Measurements from ENCODE around the gene LZTS2.

Gene LZTS2

GRCh38 chr10:101055411-101055810 is 55.8 kb downstream of the LZTS2 start:
- Mint-ChIP-seq H3K27me3 (peaks cover 12% of the 10 kb centered on the region), H3K9me3 (no peaks in the 10 kb centered on the region), H3K4me1 (peaks cover 24% of the 10 kb centered on the region), H3K36me3 (peaks cover 10% of the 10 kb centered on the region), H3K4me3 (no peak overlapping the region), H3K27ac (no peak overlapping the region)
- ATAC-seq = no peak

GRCh38 chr10:101056365-101057151 is 57.0 kb downstream of the LZTS2 start:
- no peak for ATAC-seq
- H3K4me3 Mint-ChIP-seq = no peak overlapping the region
- H3K4me1 Mint-ChIP-seq = peaks cover 19% of the 10 kb centered on the region
- H3K27ac Mint-ChIP-seq = peak overlapping the region; percentile 32
- peaks cover under 1% of the 10 kb centered on the region for H3K27me3 Mint-ChIP-seq
- peaks cover 10% of the 10 kb centered on the region for H3K36me3 Mint-ChIP-seq
- H3K9me3 Mint-ChIP-seq = no peaks in the 10 kb centered on the region

Measured in stimulated activated memory B cell treated with anti-CD40 and anti-IgM and Interleukin-4, amounts not matched to agents 10 μg/mL and 1 μg/mL and 100 μg/mL, for 72 hours (primary cell).